ENCODE data around the gene DNASE2.
A peak's percentile ranks its signal among the peaks of the same experiment; 100 is the strongest.

Gene DNASE2

GRCh38 chr19:12885749-12886650 lies 4.8 kb upstream of the DNASE2 start:
- DNase-seq (ENCODE audit: low read depth): no peak
- no peak for TF ChIP-seq CTCF (conservative IDR thresholded peaks at IDR 0.05; ENCODE audit: low read length)
- no peak overlapping the region for H3K4me3 ChIP-seq (ENCODE audit: low read length)

GRCh38 chr19:12884926-12885748 lies 3.9 kb upstream of the DNASE2 start:
- peak; percentile 36 for DNase-seq (ENCODE audit: low read depth)
- TF ChIP-seq CTCF (conservative IDR thresholded peaks at IDR 0.05; ENCODE audit: low read length): peak; percentile 46
- H3K4me3 ChIP-seq (ENCODE audit: low read length): peak overlapping the region; percentile 30

- no peak for DNase-seq (ENCODE audit: low read depth)
- no peak for TF ChIP-seq CTCF (conservative IDR thresholded peaks at IDR 0.05; ENCODE audit: low read length)
- no peak overlapping the region for H3K4me3 ChIP-seq (ENCODE audit: low read length)
Measured at GRCh38 chr19:12884627-12884925, 3.3 kb upstream of the DNASE2 start.

GRCh38 chr19:12884202-12884601 lies 3.0 kb upstream of the DNASE2 start:
- no peak for TF ChIP-seq CTCF (conservative IDR thresholded peaks at IDR 0.05; ENCODE audit: low read length)
- H3K4me3 ChIP-seq (ENCODE audit: low read length): no peak overlapping the region
- no peak for DNase-seq (ENCODE audit: low read depth)

GRCh38 chr19:12882589-12882988 lies 1.3 kb upstream of the DNASE2 start:
- no peak overlapping the region for H3K4me3 ChIP-seq (ENCODE audit: low read length)
- TF ChIP-seq CTCF (conservative IDR thresholded peaks at IDR 0.05; ENCODE audit: low read length): no peak
- DNase-seq (ENCODE audit: low read depth): no peak

GRCh38 chr19:12880551-12881171 lies 588 bp downstream of the DNASE2 start:
- TF ChIP-seq CTCF (conservative IDR thresholded peaks at IDR 0.05; ENCODE audit: low read length): no peak
- H3K4me3 ChIP-seq (ENCODE audit: low read length): peak overlapping the region; percentile 85
- DNase-seq (ENCODE audit: low read depth): no peak

Measured in AG10803 (cell line).